Stimulated activated CD4-positive, alpha-beta T cell treated with anti-CD3 and anti-CD28 coated beads, Interleukin-4, amount 100 ng/mL, for 48 hours (primary cell): Measurements from ENCODE around the gene NSG1.
"Not testable (repeated sequence)": the region's sequence is repeated elsewhere in the genome, so short reads cannot be mapped to it uniquely, and the experiment has no call there.

Experiments used
- DNase-seq, 2 donors: peaks; one replicate each; pipeline ENCODE4 v3.0.0-alpha.2; 2020; ENCODE audit warnings: low read depth in 2 of 2

The NSG1 gene

DNA sequence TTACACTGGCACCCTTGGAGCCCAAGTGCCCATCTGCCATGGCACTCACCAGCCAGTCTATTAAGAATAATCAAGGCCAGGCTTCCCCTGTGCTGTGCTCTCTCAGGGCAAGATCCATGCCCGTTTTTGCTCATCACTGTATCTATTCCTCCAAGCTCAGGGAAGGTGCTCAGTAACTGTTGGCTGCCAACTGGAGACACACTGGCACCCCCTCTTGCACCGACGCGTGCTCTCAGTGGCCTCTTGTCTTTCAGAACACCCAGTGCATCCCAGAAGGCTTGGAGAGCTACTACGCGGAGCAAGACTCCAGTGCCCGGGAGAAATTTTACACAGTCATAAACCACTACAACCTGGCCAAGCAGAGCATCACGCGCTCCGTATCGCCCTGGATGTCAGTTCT lies 30.1 kb downstream of the NSG1 start:
- no peak for DNase-seq

DNA sequence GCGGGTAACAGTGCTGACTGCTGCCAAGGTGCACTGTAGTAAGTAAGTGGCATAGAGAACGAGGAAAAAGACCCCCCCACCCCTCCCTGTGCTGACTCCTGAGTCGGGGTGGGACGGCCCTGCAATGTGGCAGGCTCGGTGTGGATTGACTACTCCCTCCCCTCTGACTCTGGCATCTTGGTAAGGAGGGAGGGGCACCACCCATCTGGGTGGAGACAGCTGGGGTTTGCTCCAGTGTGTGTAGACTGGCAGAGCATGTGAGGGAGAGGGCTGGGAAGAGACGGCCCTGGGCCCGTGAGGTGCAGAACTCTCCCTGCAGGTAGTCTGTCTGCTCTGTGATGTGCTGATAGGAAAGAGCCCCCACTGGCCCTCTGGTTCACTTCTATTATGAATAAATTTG lies 31.0 kb downstream of the NSG1 start:
- DNase-seq = no peak

DNA sequence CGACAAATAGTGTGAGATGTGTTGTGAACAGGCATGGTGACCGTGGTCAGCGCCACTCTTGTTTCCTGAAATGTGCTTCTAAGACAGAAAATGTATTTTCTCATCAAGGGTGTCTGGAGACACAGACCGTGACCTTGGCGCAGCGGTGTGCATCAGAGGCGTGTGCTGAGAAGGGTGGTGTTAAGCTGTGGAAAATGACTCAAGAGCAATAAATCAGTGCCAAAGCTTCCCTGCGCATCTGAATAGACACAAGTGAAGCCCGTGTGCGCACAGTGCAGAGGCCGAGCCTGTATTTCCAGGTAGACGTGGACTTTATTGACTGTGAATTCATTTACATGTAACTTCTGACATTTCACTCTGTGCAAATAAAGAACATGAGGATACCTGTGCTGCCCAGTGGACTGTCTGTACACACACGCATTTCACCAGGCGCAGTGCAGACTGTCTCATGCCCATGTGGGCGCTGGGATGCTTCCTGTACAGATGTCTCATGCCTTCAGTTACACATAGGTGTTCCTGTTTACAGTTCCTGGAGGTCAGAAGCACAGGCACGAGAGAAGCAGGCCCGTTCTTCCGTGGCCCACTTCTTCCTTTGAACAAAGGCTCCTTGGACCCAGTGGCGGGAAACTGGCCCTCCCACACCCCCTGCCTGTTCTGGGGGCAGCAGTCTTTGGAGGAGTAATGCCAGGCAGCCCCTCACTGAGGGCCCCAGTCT lies 31.9 kb downstream of the NSG1 start:
- no peak for DNase-seq

DNA sequence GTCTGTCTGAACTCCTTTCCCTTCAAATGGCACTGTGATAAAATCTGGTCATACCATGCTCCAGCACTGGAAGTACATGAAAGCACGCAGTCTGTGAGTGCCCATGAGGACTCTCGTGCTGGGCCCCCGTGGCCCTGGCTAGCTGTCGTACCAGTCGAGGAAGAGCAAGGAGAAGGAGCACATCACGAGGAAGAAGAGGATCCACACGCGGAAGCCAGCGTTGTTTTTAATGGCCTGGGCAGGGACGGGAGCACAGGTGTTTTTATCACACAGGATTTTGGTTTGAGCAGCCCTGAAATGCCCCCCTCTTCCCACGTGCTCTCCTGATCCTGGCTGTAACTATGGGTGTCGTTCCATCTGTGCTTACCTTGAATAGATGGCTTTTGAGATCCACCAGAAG lies 33.0 kb downstream of the NSG1 start:
- no peak for DNase-seq

DNA sequence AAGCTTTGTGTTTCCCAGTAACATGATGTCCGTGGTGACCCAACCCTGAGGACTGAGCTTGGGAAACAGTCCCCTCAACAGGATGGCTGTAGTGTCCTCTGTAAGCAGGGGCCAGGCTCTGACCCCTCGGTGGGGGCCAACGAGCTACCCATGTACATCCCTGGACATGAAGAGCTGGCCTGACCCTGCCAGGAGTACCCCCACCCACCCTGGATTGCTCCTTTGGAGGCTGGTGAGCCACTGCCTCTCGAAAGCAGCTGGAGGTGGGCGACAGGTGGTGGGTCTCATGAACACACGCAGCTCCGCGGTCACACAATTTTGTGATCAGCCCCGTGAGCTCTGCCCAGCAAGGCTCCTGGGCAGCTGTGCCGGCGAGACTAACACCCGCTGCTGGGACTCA lies 33.5 kb downstream of the NSG1 start:
- no peak for DNase-seq

DNA sequence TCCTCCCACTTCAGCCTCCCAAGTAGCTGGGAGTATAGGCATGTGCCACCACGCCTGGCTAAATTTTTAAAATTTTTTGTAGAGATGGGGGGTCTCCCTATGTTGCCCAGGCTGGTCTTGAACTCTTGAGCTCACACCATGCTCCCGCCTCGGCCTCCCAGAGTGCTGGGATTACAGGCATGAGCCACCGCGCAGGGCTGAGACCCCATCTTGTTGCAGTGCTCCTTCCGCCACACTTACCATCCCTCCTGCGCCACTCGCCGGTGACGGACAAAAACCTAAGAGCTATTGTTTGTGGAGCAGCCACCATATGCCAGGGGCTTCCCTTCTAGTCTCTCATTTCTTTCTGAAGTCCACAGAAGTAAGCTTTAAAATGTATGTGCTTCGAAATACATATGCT lies 34.5 kb downstream of the NSG1 start:
- no peak for DNase-seq

DNA sequence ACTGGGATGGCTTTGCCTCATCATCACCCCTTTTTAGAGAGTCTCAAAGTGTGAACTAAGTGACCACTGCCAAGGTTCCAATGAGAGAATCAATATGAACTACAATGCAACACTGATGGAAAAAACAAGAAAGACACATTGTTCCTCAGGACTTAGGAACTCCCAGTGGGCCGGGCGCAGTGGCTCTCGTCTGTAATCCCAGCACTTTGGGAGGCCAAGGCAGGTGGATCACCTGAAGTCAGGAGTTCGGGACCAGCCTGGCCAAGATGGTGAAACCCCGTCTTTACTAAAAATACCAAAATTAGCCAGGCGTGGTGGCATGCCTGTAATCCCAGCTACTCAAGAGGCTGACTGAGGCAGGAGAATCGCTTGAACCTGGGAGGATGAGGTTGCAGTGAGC lies 35.2 kb downstream of the NSG1 start:
- DNase-seq = not testable (repeated sequence)

DNA sequence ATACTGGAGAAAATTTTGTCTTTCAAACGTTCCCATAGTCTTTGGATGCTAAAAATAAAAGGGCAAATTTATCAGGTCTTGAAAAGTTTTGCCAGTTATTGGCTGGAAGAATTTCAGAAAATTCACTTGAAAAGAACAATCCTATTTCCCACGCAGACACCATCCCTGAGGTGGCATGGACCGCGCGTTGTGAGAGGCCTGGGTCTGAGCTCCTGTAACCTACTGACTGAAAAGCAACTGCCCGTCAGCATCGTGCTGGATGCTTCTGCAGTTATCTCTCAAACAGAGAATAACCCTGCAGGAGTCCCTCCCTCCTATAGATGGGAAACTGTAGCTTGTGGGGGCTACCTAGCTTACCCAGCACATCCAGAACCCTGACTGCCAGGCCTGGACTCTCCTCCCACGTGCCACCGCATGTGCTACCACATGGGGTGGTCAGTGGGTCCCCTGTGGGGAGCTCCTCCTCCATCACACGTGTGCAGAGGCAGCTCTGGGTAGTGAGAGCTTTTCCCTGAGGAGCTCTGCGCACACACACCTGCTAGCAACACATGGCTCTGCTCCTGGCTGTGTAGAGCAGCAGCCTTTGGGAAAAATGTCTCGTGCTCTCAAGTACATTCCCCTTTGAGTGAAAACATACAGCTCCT lies 36.1 kb downstream of the NSG1 start:
- no peak for DNase-seq

DNA sequence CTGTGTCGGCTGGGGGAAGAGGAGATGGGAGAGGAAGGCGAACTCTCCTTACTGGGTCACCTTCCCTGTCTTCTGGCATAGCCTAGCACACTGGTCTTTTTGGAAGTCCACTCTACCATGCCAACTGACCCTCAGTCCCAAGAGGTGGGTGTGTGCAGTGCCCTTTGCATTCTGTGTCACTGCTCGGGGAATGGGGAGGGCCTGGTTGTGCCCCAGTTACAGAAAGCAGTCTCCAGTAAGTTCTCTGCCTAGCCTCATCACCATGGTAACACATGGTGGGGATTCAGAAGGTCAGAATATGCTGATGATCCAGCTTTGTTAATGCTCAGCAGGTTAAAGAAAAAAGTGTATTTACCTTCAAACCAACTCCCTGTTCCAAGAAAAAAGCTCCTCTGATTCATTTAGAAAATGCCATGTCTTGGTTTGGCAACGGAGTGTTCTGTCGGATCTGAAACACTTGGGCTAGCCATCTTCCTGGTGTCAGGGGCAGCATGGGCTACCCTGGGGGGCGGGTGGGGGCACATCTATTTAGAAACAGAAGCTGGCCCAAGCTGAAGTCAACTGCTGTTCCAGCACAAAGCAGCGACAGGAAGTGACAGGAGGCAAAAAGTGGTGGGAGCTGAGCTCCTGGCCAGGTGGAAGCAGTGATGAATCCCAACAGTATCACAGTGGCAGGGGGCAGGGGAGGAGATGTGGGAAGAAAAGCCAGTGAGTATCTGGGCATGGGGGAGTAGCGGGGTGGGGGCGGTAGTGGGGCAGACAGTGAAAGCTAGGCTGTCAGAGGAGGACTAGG lies 37.0 kb downstream of the NSG1 start:
- no peak for DNase-seq

DNA sequence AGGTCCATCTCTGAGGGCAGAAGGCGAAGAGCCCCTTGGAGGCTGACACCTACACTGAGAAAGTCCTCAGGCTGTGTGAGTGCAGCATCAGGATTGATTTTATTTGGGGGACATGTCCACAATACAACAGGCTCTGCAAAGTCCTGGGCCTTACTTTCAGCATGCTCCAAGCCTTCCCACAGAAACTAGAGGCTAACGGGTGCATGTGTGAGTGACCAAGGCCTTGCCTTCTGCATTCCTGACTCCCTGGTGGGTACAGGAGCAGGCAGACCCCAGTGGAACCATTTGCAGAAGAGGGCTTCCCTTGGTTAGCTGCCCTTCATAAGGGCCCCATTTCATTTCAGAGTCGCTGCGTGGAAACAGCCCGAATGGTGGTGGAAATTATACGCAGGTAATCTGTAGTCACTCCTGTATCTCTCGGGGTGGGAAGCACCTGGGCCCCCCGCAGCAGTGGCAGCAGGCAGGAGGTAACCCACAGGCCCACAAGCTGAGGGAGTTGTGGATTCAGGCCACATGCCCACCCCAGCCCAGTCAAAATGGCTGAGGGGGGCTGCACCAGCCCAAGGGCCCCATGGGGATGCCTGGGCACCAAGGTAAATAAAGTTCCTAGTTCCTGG lies 37.7 kb downstream of the NSG1 start:
- no peak for DNase-seq

DNA sequence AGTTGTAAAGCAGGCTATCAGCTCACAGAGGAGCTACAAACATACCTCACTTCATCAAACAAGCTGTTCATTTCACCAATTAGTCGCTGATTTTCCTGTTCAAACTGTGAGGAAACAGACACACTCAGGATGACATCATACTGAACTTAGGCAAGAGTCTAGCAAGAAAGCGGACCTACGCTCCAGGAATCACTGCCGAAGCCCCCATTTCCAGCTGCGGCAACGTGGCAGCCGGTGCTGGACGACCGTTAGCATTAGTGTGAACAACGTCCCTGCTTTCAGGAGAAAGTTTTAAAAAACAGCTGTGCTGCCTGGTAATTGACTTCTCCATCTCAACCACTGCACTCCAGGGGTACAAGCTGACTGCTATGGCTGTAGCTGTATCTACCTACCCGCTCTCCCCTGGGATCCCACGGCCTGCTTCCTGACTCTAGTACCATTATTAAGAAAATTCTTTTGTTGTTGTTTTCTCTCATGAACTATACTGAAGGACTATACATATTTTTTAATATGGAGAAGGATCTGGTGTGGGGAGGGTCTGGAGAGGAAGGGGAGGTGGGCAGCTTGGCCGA lies 38.3 kb downstream of the NSG1 start:
- DNase-seq = no peak

DNA sequence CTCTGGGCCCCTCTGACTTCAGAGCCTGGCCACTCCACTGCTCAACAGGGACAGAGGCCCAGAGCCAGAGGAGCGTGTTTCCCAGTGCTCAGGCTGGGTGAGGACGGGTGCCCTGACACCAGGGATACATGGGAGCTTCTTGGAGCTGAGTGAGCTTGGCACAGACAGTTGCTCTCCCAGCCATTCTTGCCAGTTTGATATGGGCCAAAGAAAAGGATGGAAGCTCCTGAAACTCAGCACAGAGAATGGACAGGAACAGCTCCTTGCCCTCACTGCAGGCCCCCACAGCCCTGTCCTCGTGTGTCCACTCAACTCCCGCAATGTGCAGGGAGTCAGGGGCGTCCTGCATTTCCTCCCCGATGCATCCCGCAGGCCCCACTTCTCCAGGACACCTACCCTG lies 38.8 kb downstream of the NSG1 start:
- DNase-seq = no peak

DNA sequence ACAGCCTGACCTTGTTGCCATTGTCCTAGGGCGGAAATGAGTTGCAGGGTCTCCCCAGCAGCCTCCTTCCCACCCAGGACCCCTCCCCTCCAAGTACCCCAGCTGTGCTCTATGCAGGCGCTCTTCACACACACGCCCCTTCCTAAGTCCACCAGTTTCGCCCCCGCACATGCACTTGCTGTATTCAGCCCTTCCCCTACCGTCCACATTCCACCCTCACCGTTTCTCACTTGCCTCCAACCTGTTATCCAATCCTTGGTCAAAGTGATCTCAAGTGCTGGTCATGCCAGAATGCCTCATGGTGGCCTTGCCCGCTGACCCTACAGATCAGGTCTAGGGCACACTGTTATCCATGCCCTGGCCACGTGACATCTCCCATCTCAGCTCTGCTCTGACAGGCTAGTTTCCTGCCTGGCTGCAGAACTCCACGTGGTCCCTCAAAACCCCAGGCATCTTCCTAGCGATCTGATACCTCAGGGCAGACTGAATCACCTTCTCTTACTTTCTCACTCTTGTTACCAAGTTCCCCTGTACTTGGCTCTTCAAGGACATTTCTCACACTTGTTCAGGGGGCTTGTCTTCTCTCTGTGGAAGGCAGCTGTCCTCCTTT lies 39.7 kb downstream of the NSG1 start:
- no peak for DNase-seq

DNA sequence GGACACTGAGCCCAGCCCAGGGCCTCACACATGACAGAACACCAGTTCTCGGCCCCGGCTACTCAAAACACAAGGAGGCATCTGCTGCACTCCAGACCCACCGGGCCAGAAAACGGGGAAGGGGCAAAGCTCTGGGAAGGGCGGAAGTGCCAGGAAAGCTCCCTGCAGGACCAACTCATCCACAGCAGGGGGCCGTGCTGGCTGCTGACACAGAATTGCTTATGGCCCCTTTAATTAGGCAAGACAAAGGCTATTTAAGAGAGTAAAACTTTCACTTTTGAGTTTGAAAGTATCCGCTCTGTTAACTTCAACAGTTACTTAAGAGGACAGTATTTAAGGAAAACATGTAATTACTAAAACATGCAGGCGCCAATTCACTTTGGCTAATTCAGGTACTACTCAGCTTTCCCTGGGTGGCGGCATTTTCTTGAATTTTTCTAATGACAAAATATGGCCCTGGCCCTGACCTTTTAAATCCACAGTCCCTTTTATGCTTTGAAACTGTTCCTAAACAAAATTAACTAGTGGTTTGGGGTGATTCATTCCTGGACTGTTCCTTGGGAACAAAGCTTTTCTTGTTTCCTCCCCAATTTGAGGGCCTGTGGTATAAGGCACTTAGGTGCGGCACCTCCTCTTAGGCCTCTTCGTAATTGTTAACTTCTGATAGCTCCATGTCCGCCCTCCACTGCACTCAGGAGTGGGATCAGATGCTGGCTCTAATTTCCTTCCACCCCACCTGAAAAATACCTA lies 40.4 kb downstream of the NSG1 start:
- no peak for DNase-seq

DNA sequence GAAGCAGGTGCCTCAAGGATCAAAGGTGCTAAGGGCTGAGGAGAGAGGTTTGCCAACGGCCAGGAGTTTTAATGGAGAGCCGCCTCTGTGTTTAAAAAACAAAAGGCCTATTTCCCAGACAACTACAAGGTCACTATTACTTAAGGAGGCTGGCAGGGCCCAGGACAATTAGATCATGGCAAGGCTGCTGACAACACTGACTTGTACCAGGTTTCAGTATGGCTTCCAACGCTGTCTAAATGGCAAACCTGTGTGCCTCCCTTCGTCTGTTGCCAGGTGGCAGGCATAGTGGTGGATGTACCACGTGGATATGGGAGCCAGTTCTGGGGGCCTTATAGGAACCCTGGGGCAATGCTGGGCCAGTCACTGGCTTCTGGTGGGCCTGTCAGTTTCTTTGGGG lies 41.0 kb downstream of the NSG1 start:
- no peak for DNase-seq

DNA sequence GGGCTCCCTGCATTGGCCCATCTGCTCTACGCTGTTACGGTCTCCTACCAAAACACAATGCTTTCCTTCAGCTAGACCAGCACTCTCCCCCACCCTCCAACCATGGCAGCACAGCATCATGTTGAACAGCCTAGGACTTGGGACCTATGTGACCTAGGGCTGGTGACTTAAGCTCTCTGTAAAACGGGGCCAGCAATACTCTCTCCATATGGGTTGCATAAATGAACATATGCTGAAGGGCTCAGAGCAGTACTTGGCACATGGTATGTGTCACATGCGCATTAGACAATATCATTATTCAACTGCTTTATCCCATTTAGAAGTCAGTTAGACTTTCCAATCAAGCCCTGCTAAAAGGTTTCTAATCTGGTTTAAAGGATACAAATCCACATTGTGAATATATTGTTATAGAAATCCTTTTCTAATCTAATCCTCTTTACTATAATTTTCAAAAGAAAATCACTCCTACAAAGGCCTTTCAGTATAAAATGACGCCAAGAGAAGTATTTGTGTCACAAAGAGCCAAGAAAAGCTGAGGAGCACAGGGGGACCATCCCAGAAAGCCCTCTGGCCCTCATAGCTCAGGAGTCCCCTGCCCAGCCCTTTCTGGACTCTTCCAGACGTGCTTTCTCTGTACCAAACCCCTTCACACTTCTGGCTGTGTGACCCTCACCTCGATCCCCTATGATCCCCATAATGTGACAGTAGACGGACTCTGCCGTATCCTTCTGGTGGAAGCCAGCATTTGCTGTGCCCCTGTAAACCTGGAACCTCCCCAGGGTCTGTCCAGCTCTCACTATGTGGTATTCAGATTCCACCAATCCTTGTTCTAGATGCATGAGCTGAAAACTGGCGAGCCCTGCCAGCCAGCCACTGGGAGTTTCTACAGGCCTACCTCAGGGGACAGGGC lies 42.3 kb downstream of the NSG1 start:
- no peak for DNase-seq

DNA sequence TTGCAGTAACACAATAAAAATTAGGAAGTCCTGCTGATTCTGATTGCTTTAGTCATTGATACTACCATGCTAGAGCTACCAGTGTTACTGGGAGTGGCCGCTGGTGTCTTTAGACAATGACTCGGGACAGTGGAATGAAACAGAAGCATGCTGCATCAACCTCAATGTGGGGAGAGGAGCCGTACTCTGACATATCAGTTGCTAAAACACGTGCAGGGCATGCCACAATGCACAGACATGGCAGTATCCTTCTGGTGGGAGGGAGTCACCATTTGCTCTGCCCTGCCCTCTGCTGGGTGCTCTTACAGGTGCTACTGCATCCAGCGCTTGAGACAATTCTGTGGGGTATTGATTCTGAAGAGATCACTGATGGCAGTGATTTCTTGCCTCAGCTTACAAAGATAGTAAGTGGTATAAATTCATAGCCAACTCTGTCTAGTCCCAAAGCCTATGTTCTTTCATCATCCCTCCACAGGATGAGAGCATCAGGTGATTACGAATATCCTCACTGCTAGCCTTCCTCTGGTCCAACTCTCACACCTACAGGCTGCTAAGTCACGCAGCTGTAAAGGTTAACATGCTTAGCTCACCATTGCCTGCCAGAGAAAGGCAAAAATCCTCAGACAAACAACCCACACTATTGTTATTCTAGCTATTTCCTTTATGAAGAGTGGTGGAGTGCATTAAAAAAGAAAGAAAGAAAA lies 43.7 kb downstream of the NSG1 start:
- DNase-seq = peak; percentile 34 to 40

DNA sequence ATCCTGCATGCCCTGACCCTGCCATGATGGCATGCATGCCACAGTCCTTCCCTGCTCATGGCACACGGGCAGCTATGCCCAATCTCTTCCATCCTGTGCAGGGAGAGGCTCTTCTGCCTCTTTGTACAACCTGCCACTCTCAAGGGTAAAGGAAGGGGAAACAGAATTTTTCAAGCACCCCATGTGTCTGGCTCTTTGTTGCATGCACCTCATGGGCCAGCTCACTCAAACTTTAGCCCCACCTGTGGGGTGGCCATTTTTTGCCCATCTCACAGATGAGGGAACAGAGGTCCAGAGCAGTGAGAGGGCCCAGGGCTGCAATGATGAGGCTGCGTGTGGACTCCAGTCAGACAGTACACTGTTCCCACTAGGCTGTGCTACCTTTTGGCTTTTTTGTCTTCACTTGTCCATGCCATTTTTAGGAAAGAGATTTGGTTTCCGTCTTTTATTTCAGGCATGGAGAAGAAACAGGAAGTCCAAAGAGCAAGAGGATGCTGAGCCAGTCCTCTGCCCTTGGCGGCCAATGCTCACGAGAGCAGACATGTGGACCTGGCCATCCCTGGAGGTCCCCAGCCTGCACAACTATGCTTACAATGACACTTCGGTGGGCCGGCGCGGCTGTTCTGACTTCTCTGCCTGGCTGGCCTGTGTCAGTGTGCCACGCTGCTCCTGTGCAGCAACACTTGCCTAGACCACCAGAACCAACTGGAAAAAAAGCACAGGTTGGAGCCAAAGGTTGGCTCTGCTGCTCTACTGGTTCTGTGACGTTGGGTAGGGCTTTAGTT lies 45.6 kb downstream of the NSG1 start:
- DNase-seq = no peak

DNA sequence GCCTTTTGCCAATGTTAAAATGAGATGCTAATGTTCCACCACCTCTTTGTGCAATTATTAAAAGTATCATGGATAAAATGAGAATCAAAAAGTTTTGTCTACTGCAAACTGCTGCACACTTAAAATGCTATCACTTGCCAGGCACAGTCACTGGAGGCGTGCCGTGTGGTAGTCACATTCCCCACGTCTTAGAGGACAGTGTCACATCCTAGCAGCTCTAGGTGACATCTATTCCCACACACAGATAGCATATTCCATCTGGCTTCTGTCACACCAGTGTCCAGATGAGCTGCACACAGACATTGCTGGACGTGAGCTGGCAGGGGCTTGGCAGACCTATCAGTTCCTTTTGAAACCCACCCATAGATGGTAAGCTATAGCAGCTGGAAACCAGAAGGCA lies 47.0 kb downstream of the NSG1 start:
- DNase-seq = no peak
